HAP-1 (cell line): ENCODE results near the gene CAP1.
A peak's percentile ranks its signal among the peaks of the same experiment; 100 is the strongest.

Experiments used
- DNase-seq, 2 experiments: peaks; one replicate each; pipeline ENCODE4 v3.0.0-alpha.2; 2016 to 2020; ENCODE audit warnings: low spot score in 2 of 2
- H3K27me3 ChIP-seq: fragments of 250-450 bp; sonication (Bioruptor Pico); 2 replicates; pipeline ENCODE4 v1.5.1; 2020; ENCODE audit warnings: low read depth, mild to moderate bottlenecking, moderate library complexity
- H3K36me3 ChIP-seq: fragments of 250-450 bp; sonication (Bioruptor Pico); replicated peaks from 2 replicates; pipeline ENCODE4 v1.5.1; 2020; ENCODE audit warnings: mild to moderate bottlenecking
- H3K4me1 ChIP-seq: fragments of 250-450 bp; sonication (Bioruptor Pico); 2 replicates; pipeline ENCODE4 v1.5.1; 2020; ENCODE audit warnings: mild to moderate bottlenecking
- H3K4me3 ChIP-seq: fragments of 250-450 bp; sonication (Bioruptor Pico); 2 replicates; pipeline ENCODE4 v1.5.1; 2020; ENCODE audit warnings: mild to moderate bottlenecking, moderate library complexity
- H3K9me3 ChIP-seq: fragments of 250-450 bp; sonication (Bioruptor Pico); 2 replicates; pipeline ENCODE4 v1.5.1; 2020; ENCODE audit warnings: mild to moderate bottlenecking, moderate library complexity
- in situ Hi-C: fragments of 300-500 bp; cut with MboI; formaldehyde crosslinking; loops from 3 replicates; pipeline ENCODE4 v1.14.3; 2020; ENCODE audit warnings: low sequenced_read_pairs, inconsistent platforms, mixed read lengths

Gene CAP1

DNA sequence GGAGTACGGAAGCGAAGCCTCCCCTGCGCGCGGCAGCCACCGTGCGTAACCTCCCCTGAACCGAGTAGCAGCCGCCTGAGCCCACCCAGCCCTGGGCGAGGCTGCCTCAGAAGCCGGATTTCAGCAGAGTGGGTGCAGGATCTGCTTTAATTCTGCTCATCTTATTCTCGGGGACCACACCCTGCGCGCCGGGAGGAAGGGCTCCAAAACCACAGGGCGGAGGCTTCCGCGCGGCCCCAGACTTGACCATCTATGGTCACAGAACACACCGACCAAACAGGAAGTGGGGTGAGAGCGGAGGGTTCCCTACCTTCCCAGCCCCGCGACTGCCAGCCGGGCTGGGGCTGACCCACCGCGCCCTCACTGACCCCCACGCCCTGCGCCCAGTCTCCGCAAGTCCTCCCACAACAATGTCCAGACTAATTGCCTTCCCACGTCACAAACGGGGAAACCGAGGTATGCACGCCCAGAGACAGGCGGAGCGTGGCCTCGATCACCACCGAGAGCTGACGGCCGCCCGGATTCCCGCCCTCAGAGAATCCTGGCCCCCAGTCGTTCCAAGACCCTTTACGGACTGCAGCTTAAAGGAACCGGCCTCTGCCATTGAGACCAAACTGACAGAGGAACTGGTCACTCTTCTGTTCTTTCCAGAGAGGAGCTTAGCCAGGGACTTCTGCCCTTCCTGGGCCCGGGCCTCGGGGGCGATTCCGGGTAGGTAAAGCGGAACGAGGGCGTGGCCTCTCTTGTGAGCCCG lies 595 bp upstream of the CAP1 start:
- Histone ChIP-seq H3K4me3 (peak overlapping the region; percentile 94), H3K36me3 (peaks cover 12% of the 10 kb centered on the region), H3K27me3 (no peaks in the 10 kb centered on the region), H3K4me1 (peaks cover 7% of the 10 kb centered on the region; the same call in 1 of the 2 replicates), H3K9me3 (no peaks in the 10 kb centered on the region)
- in situ Hi-C loops: loop anchor here (10.0 kb wide), 1 partner anchor 225 kb away; no protein-coding TSS in a partner anchor
- DNase-seq: peak; percentile 75 to 88

DNA sequence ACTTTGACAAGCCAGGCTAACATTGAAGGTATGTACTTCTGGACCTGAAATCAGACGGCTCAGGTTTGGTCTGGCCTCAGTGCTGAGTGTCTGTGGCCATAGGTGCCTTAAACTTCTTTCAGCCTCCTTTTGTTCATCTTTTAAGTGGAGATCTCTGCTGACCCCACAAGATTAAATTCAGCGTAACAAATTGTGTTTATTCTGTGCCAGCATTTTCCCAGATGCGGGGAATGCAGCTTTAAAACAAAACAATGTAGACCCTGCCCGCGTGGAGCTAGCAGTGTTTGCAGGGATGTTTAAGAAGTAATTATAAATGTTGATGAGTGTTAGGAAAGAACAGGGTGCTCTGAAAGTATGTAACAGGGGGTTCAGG lies 923 bp downstream of the CAP1 start:
- H3K4me3 ChIP-seq: peak overlapping the region; percentile 94
- H3K27me3 ChIP-seq: no peaks in the 10 kb centered on the region
- H3K36me3 ChIP-seq: peaks cover 12% of the 10 kb centered on the region
- H3K4me1 ChIP-seq: peaks cover 7% of the 10 kb centered on the region; the same call in 1 of the 2 replicates
- H3K9me3 ChIP-seq: no peaks in the 10 kb centered on the region
- no peak for DNase-seq
- in situ Hi-C loops: no loop called here

DNA sequence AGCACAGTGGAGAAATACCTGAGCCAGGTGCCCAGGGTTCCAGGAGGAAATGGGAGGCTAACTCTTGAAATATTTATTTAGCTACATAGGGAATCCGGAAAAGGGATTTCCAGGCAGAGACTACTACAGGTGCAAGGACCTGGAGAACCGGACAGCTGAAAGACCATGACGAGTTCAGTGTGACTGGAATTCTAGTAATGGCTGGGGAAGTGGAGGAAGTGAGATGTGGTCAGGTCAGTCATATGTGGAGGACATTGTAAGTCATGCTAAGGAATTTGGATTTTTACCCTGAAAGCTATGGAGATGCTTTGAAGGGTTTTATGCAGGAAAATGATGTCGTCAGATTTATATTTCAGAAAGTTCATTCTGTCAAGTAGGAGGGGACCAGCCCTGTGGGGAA lies 1.8 kb downstream of the CAP1 start:
- no peaks in the 10 kb centered on the region for H3K27me3 ChIP-seq
- H3K9me3 ChIP-seq: no peaks in the 10 kb centered on the region
- peak overlapping the region; percentile 94; the same call in 1 of the 2 replicates for H3K4me3 ChIP-seq
- peaks cover 12% of the 10 kb centered on the region for H3K36me3 ChIP-seq
- peaks cover 7% of the 10 kb centered on the region; the same call in 1 of the 2 replicates for H3K4me1 ChIP-seq
- in situ Hi-C loops: no loop called here
- DNase-seq: no peak

DNA sequence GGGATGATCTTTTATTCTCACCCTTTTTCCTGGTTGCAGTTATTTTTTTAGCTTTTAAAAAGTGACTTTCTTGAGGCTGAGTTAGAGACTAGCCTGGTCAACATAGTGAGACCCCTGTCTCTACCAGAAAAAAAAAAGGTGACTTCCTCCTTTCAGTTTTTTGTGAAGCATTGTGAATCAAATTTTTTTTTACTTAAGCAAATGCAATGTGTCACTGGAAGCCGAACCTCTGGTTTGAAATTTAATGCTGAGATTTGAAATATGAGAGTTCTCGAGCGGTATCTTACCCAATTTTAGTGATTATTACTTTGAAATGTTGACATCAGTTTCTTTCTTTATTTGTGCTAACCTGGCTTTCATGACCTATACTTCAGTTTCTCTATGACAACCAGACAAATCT lies 3.6 kb downstream of the CAP1 start:
- Histone ChIP-seq H3K9me3 (no peaks in the 10 kb centered on the region), H3K36me3 (peaks cover 12% of the 10 kb centered on the region), H3K4me1 (peaks cover 7% of the 10 kb centered on the region; the same call in 1 of the 2 replicates), H3K4me3 (no peak overlapping the region), H3K27me3 (no peaks in the 10 kb centered on the region)
- DNase-seq: no peak
- in situ Hi-C loops: no loop called here

DNA sequence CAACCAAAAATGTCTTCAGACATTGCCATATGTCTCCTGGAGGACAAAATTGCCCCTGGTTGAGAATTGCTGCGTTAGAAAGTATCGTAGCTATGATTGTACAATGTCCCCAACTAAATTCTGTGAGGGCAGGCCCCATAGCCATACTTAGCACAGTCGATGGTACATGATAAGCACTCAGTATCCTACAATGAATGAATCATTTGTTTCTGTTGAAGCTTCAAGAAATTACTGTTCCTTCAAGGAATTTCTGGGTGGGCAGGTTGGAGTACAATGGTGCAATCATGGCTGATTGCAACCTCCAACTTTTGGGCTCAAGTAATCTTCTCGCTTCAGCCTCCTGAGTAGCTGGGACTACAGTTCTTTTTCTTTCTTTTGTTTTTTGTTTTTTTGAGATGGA lies 4.7 kb downstream of the CAP1 start:
- no peak for DNase-seq
- Histone ChIP-seq H3K9me3 (no peaks in the 10 kb centered on the region), H3K27me3 (no peaks in the 10 kb centered on the region), H3K4me3 (no peak overlapping the region), H3K4me1 (peaks cover 7% of the 10 kb centered on the region; the same call in 1 of the 2 replicates), H3K36me3 (peaks cover 12% of the 10 kb centered on the region)
- in situ Hi-C loops: no loop called here

DNA sequence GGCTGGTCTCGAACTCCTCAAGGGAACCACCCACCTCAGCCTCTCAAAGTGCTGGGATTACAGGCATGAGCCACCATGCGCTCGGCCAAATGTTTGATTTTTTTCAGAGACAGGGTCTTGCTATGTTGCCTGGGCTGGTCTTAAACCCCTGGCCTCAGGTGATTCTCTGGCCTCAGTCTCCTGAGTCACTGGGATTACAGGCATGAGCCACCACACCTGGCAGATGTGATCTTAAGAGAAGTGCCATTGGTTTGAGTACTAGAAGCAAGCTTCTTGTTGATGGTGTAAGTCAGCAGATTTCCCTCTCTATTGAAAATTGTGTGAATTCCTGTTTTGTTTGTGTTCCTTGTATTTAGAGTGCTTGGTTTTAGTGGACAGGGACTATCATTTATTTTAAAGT lies 5.2 kb downstream of the CAP1 start:
- DNase-seq: no peak
- Histone ChIP-seq H3K9me3 (no peaks in the 10 kb centered on the region), H3K4me3 (no peak overlapping the region), H3K36me3 (peaks cover 10% of the 10 kb centered on the region), H3K4me1 (peaks cover 7% of the 10 kb centered on the region; the same call in 1 of the 2 replicates), H3K27me3 (no peaks in the 10 kb centered on the region)
- in situ Hi-C loops: no loop called here

DNA sequence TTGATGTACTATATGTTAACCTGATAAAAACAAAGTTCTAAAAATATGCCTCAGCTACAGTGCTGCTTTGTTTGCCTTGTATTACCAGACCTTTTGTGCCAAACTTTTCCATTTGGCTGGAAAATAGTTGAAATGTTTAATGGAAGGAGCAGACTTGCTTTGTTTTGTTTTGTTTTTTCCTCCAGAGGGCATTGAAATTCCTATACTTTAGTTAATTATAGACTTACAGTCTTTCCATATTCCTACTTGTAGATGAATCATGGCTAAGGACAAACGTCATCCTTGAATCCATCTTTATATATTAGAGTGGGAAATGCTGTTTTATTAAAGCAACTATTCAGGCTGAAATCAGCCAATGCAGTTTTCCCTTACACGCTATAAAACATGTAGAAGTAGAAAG lies 6.7 kb downstream of the CAP1 start:
- H3K9me3 ChIP-seq: no peaks in the 10 kb centered on the region
- DNase-seq: no peak
- H3K27me3 ChIP-seq: no peaks in the 10 kb centered on the region
- H3K4me1 ChIP-seq: peaks cover under 1% of the 10 kb centered on the region; the same call in 1 of the 2 replicates
- H3K36me3 ChIP-seq: peaks cover 11% of the 10 kb centered on the region
- in situ Hi-C loops: no loop called here
- no peak overlapping the region for H3K4me3 ChIP-seq

DNA sequence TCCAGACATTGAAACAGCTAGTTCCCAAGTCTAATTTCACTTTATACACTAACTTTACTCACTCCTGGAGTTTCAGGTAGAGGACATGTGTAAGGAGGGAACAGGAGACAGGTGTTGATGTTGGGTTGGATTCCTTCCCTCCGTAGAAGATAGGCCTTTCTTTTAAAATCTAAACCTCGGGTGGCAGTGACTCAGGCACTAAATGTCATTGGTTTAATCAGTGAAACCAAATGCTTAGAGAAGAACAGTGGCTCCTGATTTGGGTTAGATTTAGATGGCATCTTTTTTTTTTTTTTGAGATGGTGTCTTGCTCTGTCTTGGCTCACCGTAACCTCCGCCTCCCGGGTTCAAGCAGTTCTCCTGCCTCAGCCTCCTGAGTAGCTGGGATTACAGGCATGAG lies 7.2 kb downstream of the CAP1 start:
- H3K4me3 ChIP-seq: no peak overlapping the region
- in situ Hi-C loops: no loop called here
- no peaks in the 10 kb centered on the region for H3K4me1 ChIP-seq
- no peaks in the 10 kb centered on the region for H3K9me3 ChIP-seq
- no peaks in the 10 kb centered on the region for H3K27me3 ChIP-seq
- H3K36me3 ChIP-seq: peaks cover 8% of the 10 kb centered on the region
- DNase-seq: no peak

DNA sequence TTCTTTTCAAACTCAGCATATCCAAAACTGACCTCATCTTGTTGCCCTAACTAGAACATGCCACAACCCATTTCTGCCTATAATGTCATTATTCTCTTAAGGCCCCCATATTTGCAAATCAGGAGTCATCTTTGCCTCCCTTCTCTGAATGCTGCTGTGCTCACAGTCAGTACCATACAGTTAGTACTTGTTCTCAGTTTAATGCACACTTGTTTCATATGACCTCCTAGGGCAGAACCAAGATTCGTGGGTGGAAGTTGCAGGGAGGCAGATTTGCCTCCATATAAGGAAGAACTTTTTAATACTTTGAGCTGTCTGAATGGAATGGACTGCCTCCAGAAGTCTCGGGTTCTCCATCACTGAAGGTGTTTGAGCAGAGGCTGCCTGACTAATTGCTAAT lies 9.2 kb downstream of the CAP1 start:
- H3K27me3 ChIP-seq: no peaks in the 10 kb centered on the region
- H3K4me1 ChIP-seq: no peaks in the 10 kb centered on the region
- no peaks in the 10 kb centered on the region for H3K9me3 ChIP-seq
- peaks cover 5% of the 10 kb centered on the region for H3K36me3 ChIP-seq
- no peak overlapping the region for H3K4me3 ChIP-seq
- in situ Hi-C loops: no loop called here
- DNase-seq: no peak

DNA sequence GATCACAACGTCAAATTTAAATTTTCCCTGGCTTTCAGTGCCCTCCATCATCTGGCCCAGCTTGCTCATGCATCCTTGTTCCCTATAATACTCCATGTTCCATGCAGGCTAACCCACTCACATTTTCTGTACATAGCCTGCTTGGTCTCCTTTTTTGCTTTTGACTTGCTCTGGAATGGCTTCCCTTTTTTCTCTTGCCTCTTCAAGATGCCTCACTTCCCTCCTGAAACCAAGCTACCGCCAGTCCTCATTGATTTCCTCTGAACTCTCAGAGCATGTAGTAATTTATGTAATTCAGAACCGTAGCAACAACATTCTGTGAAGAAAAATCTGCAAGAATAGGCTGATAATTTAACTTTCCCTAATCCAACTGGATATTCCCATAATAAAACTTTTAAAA lies 10.3 kb downstream of the CAP1 start:
- in situ Hi-C loops: no loop called here
- peaks cover 5% of the 10 kb centered on the region for H3K36me3 ChIP-seq
- H3K27me3 ChIP-seq: no peaks in the 10 kb centered on the region
- no peak overlapping the region for H3K4me3 ChIP-seq
- no peaks in the 10 kb centered on the region for H3K4me1 ChIP-seq
- H3K9me3 ChIP-seq: no peaks in the 10 kb centered on the region
- DNase-seq: no peak

DNA sequence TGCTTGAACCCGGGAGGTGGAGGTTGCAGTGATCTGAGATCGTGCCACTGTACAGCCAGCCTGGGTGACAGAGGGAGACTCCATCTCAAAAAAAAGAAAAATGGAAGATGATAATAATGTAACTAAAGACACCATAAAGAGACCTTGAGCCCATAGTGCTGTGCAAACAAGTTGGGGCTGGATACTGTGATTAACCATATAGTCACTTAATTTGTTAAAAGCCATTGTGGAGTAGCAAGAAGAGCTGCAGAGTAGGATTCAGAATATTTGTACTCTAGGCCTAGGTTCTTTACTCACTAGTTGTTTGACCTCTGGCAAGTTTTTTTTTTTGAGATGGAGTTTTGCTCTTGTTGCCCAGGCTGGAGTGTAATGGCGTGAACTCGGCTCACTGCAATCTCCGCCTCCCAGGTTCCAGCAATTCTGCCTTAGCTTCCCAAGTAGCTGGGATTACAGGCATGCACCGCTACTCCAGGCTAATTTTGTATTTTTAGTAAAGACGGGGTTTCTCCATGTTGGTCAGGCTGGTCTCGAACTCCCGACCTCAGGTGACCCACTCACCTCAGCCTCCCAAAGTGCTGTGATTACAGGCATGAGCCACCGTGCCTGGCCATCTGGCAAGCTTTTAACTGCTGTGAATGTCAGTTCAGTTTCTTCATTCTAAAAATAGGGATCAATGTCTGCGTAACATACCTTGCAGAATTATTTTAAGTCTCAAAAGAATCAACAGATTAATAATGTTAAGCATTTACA lies 12.8 kb downstream of the CAP1 start:
- DNase-seq: no peak
- in situ Hi-C loops: no loop called here
- Histone ChIP-seq H3K4me1 (no peaks in the 10 kb centered on the region; the same call in 1 of the 2 replicates), H3K36me3 (peaks cover 5% of the 10 kb centered on the region), H3K9me3 (no peaks in the 10 kb centered on the region), H3K27me3 (no peaks in the 10 kb centered on the region), H3K4me3 (no peak overlapping the region)

DNA sequence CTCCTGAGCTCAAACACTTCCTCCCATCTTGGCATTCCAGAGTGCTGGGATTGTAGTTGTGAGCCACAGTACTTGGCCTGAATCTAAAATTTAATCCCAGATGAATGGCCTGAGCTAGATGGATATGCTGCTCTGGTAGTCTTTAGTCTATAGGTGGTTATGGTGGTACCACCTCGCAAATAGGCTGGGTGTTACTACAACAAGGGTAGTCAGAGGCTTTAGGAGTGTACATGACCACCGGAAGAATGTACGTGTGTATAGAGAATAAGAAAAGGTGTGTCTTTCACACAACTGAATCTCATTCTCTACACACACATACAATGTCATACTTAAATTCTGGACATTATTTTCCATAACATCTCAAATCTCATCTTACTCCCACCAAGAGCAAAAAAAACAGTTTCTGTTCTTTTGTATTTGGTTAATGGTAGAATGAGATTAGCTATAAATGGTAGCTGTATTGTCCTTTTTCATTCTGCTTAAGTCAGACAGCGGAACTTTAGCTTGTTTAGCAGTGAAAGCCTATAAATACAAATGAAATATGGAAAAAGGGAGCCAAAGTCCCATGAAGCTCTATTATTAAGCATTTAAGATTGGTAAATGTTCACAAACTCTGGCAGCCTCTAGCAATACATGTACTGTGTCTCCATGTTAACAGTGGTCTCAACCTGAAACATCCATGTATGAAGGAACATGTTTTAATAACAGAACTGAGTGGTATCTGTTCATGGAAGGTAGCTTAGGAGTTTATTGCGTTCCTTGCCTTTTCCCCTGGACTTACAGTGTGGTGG lies 16.2 kb downstream of the CAP1 start:
- DNase-seq: no peak

DNA sequence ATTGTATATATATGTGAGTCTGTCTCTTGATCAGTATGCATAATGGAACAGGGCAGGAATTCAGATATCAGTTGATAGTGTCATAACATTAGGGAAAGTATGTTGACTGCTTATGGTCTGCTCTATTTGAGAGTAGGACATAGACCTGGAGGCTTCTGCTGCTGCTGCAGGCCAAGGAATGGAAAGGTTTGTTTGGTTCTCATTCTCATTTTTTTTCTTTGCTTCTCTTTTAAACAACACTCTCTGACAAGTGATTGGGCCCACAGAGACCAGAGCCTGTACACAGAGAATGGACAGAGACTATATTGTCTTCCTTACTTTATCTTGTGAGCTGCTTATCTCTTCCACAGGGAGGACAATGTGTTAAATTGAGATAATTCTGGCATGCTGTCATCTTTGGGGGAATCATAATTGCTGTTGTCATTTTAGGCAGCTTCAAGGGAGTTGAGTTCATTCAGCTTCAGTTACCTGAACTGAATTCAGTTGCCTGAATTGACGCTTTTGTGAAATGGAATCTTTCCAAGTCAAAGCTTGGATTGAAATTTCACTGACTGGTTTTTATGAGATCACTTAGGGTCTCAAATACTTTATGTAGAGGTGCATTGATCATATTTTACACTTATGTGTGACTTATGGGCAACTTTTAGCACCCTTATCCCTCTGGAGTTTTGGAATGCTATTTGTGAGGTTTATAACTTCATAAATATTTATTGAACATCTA lies 16.9 kb downstream of the CAP1 start:
- no peak for DNase-seq
- Histone ChIP-seq H3K27me3 (no peaks in the 10 kb centered on the region), H3K9me3 (no peaks in the 10 kb centered on the region), H3K4me1 (no peaks in the 10 kb centered on the region; the same call in 1 of the 2 replicates), H3K36me3 (peaks cover 31% of the 10 kb centered on the region), H3K4me3 (no peak overlapping the region)
- in situ Hi-C loops: no loop called here

More for the DNA sequence above, 16.2 kb downstream of the CAP1 start:
- Histone ChIP-seq H3K4me3 (no peak overlapping the region), H3K9me3 (no peaks in the 10 kb centered on the region), H3K36me3 (peaks cover 30% of the 10 kb centered on the region), H3K27me3 (no peaks in the 10 kb centered on the region), H3K4me1 (no peaks in the 10 kb centered on the region; the same call in 1 of the 2 replicates)
- in situ Hi-C loops: no loop called here
